NB4 (cell line): Measurements from ENCODE around the gene NADK2.

Experiments used
- POLR2A ChIP-seq: IDR thresholded peaks from 2 replicates; pipeline ENCODE4 v1.6.1; 2011; ENCODE audit warnings: mild to moderate bottlenecking; ENCODE audit not compliant: insufficient read length; ENCODE audit errors: extremely low read depth
- TF ChIP-seq, protein P1 (sequence below): IDR thresholded peaks from one replicate; pipeline ENCODE4 v1.5.1; 2012; ENCODE audit warnings: low read depth, low read length

DNA sequence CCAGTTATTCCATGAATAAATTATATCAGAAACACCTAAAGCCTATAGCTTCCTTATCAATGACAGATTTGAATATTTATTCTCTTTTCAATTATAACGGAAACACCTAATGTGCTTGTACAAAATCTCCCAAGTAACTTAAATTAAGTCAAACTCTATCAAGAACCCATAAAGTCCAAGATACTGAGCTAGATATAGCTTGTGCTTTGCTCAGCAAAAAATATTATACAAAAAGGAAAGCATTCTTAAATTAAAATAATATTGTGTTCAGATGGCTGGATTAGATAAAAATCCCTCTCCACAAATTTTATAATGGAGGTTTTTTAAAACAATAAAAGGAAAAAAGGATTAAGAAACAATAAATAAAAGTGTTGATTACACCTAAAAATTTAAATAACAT is 23.7 kb downstream of the NADK2 start:
- TF ChIP-seq, protein P1, sequence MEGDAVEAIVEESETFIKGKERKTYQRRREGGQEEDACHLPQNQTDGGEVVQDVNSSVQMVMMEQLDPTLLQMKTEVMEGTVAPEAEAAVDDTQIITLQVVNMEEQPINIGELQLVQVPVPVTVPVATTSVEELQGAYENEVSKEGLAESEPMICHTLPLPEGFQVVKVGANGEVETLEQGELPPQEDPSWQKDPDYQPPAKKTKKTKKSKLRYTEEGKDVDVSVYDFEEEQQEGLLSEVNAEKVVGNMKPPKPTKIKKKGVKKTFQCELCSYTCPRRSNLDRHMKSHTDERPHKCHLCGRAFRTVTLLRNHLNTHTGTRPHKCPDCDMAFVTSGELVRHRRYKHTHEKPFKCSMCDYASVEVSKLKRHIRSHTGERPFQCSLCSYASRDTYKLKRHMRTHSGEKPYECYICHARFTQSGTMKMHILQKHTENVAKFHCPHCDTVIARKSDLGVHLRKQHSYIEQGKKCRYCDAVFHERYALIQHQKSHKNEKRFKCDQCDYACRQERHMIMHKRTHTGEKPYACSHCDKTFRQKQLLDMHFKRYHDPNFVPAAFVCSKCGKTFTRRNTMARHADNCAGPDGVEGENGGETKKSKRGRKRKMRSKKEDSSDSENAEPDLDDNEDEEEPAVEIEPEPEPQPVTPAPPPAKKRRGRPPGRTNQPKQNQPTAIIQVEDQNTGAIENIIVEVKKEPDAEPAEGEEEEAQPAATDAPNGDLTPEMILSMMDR: no peak
- TF ChIP-seq POLR2A: no peak
